NCI-H1105 treated with DMSO at 0.1 percent for 48 hours (cell line): ENCODE measurements around the gene SCN7A.
A peak's percentile ranks its signal among the peaks of the same experiment; 100 is the strongest.
"Not testable (repeated sequence)": the region's sequence is repeated elsewhere in the genome, so short reads cannot be mapped to it uniquely, and the experiment has no call there.

Source experiments
- DNase-seq: peaks from one replicate; lab custom pipeline; 2025; lab: John Stamatoyannopoulos, UW

SCN7A gene

GRCh38 chr2:166454006-166454595 is 39.9 kb downstream of the SCN7A start:
- no peak for DNase-seq

- no peak for DNase-seq
Observed at GRCh38 chr2:166451468-166451867, 42.6 kb downstream of the SCN7A start.

GRCh38 chr2:166449439-166449838 is 44.6 kb downstream of the SCN7A start:
- no peak for DNase-seq

- no peak for DNase-seq
Observed at GRCh38 chr2:166448106-166448505, 45.9 kb downstream of the SCN7A start.

- DNase-seq = no peak
Observed at GRCh38 chr2:166444306-166444705, 49.7 kb downstream of the SCN7A start.

GRCh38 chr2:166440313-166440712 is 53.7 kb downstream of the SCN7A start:
- DNase-seq = no peak

- DNase-seq = no peak
Observed at GRCh38 chr2:166439078-166439477, 55.0 kb downstream of the SCN7A start.

- DNase-seq = no peak
Observed at GRCh38 chr2:166436976-166437375, 57.1 kb downstream of the SCN7A start.

- DNase-seq = no peak
Observed at GRCh38 chr2:166436189-166436588, 57.9 kb downstream of the SCN7A start.

- DNase-seq = no peak
Observed at GRCh38 chr2:166434491-166434890, 59.6 kb downstream of the SCN7A start.

- no peak for DNase-seq
Observed at GRCh38 chr2:166433457-166433856, 60.6 kb downstream of the SCN7A start.

GRCh38 chr2:166432331-166432730 is 61.7 kb downstream of the SCN7A start:
- DNase-seq = no peak

GRCh38 chr2:166424841-166425240 is 69.2 kb downstream of the SCN7A start:
- no peak for DNase-seq

- peak; percentile 58 for DNase-seq
Observed at GRCh38 chr2:166419616-166419934, 74.5 kb downstream of the SCN7A start.

GRCh38 chr2:166418853-166419615 is 75.0 kb downstream of the SCN7A start:
- DNase-seq = no peak

- no peak for DNase-seq
Observed at GRCh38 chr2:166417669-166418068, 76.4 kb downstream of the SCN7A start.

GRCh38 chr2:166413255-166413654 is 80.8 kb downstream of the SCN7A start:
- DNase-seq = no peak

GRCh38 chr2:166411473-166412230 is 82.4 kb downstream of the SCN7A start:
- DNase-seq = no peak

GRCh38 chr2:166410828-166411472 is 83.1 kb downstream of the SCN7A start:
- DNase-seq = no peak

GRCh38 chr2:166407746-166408145 is 86.3 kb downstream of the SCN7A start:
- DNase-seq = not testable (repeated sequence)

GRCh38 chr2:166406374-166406773 is 87.7 kb downstream of the SCN7A start:
- no peak for DNase-seq

- DNase-seq = no peak
Observed at GRCh38 chr2:166405569-166405926, 88.5 kb downstream of the SCN7A start.
